Right lobe of liver (tissue), 6 donors: Measurements from ENCODE around the gene SIL1. TPM values are rescaled to one million over a fixed set of nuclear protein-coding genes. Genes with fewer than 3 reads are reported as not detected.
"Not testable (repeated sequence)": the region's sequence is repeated elsewhere in the genome, so short reads cannot be mapped to it uniquely, and the experiment has no call there.

Experiments
- ATAC-seq, 4 donors: fragments of 200-7000 bp; cut with Tn5 transposase; one replicate each; pipeline ENCODE4 v1.9.1; 2020; ENCODE audit warnings: mild to moderate bottlenecking in 4 of 4, moderate library complexity in 4 of 4
- DNase-seq, 3 donors: peaks; one replicate each; pipeline ENCODE4 v3.0.0-alpha.2; 2020
- H3K27ac ChIP-seq, 3 donors: fragments of 200-600 bp; one replicate each; pipeline ENCODE4 v1.8.0; 2022
- H3K27me3 ChIP-seq, 2 donors: fragments of 200-600 bp; one replicate each; pipeline ENCODE4 v1.8.0; 2022
- H3K36me3 ChIP-seq, 4 donors: fragments of 200-600 bp; sonication (generic) in 1 of 4; one replicate each; pipeline versions ENCODE4 v1.5.1 to v1.8.0; 2017 to 2022; ENCODE audit warnings: control low read depth in 1 of 4
- H3K4me1 ChIP-seq, 4 donors: fragments of 200-600 bp; sonication (generic) in 1 of 4; one replicate each; pipeline versions ENCODE4 v1.5.1 to v1.8.0; 2017 to 2022; ENCODE audit warnings: control low read depth in 1 of 4
- H3K4me3 ChIP-seq, 3 donors: fragments of 200-600 bp; one replicate each; pipeline ENCODE4 v1.8.0; 2022
- H3K9me3 ChIP-seq, 4 donors: fragments of 200-600 bp; sonication (generic) in 1 of 4; one replicate each; pipeline versions ENCODE4 v1.5.1 to v1.8.0; 2017 to 2022; ENCODE audit warnings: control low read depth in 1 of 4
- CTCF ChIP-seq, 4 donors: fragments of 200-600 bp in 3 of 4; fragments of 450-650 bp in 1 of 4; IDR thresholded peaks; one replicate each; pipeline versions ENCODE4 v1.5.1 to v1.8.0; 2016 to 2022; ENCODE audit warnings: antibody characterized with exemption in 4 of 4, mild to moderate bottlenecking in 2 of 4
- POLR2A ChIP-seq: fragments of 450-650 bp; IDR thresholded peaks from one replicate; pipeline ENCODE4 v1.6.1; 2017; ENCODE audit warnings: antibody characterized with exemption, mild to moderate bottlenecking
- WGBS: methylation state at CpG from one replicate; pipeline ENCODE4 v1.1.6; 2018; ENCODE audit warnings: low coverage, low lambda C conversion rate; ENCODE audit not compliant: insufficient coverage; ENCODE audit errors: missing lambda C conversion rate; 5-methylcytosine and 5-hydroxymethylcytosine counted together
- intact Hi-C, 2 donors: fragments of 100-400 bp; cut with DNase I; formaldehyde crosslinking; loops; one replicate each; pipeline versions ENCODE4 v1.11.2 to v1.14.1; 2022
- total RNA-seq, 6 experiments: library from RNA; depleted of rRNA in 2 of 6; stranded (reverse); fragments of >200 nt in 2 of 6; fragmentation: NEBNext Ultra II Directional in 3 of 6; extraction: Animal tissue kit (Norgen Biotek cat#: 25700) in 3 of 6; gene quantifications; one replicate each; pipeline versions ENCODE4 v1.1.0 to v1.2.4, GENCODE V29; 2016 to 2023
- donor health status: DM: no; HTN: yes; CAD: no.
- donor health status: DM: no; HTN: no; CAD: no.
- donor health status: DM: no; HTN: no; CAD: no.
- donor health status: DM: no; HTN: yes; CAD: no.
- donor health status: DM: no; HTN: yes; CAD: no.

The SIL1 gene
- total RNA-seq, 6 experiments from 2014 or later = 57.6 to 94.9 (median 67.0) TPM

DNA sequence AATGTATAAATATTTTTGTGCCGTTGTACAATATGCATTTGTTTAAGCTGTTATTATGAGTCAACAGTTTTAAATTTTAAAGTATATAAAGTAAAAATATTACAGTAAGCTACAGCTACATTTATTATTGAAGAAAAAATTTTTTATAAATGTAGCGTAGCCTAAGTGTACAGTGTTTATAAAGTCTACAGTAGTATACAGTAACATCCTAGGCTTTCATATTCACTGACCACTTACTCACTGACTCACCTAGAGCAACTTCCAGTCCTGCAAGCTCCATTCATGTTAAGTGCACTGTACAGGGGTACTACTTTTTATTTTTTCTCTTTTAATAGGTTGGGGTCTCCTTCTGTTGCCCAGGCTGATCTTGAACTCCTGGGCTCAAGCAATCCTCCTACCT lies 30.6 kb downstream of the SIL1 start:
- no peaks in the 10 kb centered on the region for H3K4me1 ChIP-seq
- TF ChIP-seq CTCF (IDR thresholded peaks at IDR 0.05) = no peak
- no peaks in the 10 kb centered on the region for H3K27me3 ChIP-seq
- no peaks in the 10 kb centered on the region for H3K9me3 ChIP-seq
- no peak overlapping the region for H3K27ac ChIP-seq
- WGBS = 82% methylated on average over 2 of the region's 2 CpGs
- DNase-seq (no peak), ATAC-seq (no peak)
- H3K4me3 ChIP-seq = no peak overlapping the region
- no peaks in the 10 kb centered on the region for H3K36me3 ChIP-seq
- intact Hi-C loops = no loop called here

DNA sequence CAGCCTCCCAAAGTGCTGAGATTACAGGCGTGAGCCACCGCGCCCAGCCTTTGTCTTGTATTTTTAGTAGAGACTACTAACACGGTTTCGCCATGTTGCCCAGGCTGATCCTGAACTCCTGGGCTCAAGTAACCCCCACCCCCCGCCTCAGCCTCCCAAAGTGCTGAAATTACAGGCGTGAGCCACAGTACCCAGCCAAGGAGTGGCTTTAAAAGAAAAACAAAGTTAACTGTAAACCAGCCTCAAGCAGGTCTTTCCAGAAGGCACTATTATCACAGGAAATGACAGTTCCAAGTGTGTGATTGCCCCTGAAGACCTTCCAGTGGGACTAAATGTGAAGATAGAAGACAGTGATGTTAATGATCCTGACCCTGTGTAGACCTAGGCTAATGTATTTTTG lies 31.1 kb downstream of the SIL1 start:
- WGBS = 74% methylated on average over 5 of the region's 7 CpGs
- Histone ChIP-seq H3K4me3 (no peak overlapping the region), H3K27ac (no peak overlapping the region), H3K9me3 (no peaks in the 10 kb centered on the region), H3K4me1 (no peaks in the 10 kb centered on the region), H3K27me3 (no peaks in the 10 kb centered on the region), H3K36me3 (no peaks in the 10 kb centered on the region)
- intact Hi-C loops = no loop called here
- ATAC-seq (no peak), DNase-seq (no peak)
- TF ChIP-seq CTCF (IDR thresholded peaks at IDR 0.05) (no peak), POLR2A (no peak)

DNA sequence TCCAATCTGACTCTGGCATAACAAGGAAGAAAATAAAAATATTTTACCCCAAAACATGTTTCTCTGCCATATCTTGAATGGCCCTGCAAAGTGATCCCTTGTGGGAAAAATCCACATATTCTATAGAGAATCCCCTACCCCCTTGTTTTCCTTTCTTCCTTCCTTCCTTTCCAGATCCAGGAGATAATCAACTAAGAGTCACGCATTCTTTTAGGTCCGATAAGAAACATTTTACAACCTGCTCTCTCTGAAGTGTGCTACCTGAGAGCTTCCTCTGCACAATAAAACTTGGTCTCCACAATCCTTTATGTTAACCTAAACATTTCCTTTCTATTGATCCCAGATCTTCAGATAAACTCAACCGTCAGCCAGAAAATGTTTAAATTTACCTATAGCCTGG lies 33.3 kb downstream of the SIL1 start:
- H3K27ac ChIP-seq, intact Hi-C loops: not testable (repeated sequence)

GRCh38 chr5:139164020-139164419 lies 34.1 kb downstream of the SIL1 start:
- H3K4me3 ChIP-seq = no peak overlapping the region
- intact Hi-C loops = no loop called here
- no peaks in the 10 kb centered on the region for H3K36me3 ChIP-seq
- no peak for ATAC-seq
- no peak for DNase-seq
- no peaks in the 10 kb centered on the region for H3K4me1 ChIP-seq
- 56% methylated on average over 2 of the region's 3 CpGs for WGBS
- H3K27ac ChIP-seq = no peak overlapping the region
- TF ChIP-seq CTCF (IDR thresholded peaks at IDR 0.05) = no peak
- no peak for TF ChIP-seq POLR2A
- H3K27me3 ChIP-seq = no peaks in the 10 kb centered on the region
- no peaks in the 10 kb centered on the region for H3K9me3 ChIP-seq

More for the DNA sequence above, 33.3 kb downstream of the SIL1 start:
- WGBS = 92% methylated on average over 3 of the region's 3 CpGs
- H3K36me3 ChIP-seq, H3K4me3 ChIP-seq, H3K4me1 ChIP-seq, DNase-seq, ATAC-seq, H3K27me3 ChIP-seq, H3K9me3 ChIP-seq: not testable (repeated sequence)

GRCh38 chr5:139162448-139162847 lies 35.7 kb downstream of the SIL1 start:
- no peak for ATAC-seq
- Histone ChIP-seq H3K4me3 (no peak overlapping the region), H3K9me3 (no peaks in the 10 kb centered on the region), H3K36me3 (no peaks in the 10 kb centered on the region), H3K27me3 (no peaks in the 10 kb centered on the region), H3K4me1 (no peaks in the 10 kb centered on the region), H3K27ac (no peak overlapping the region)
- intact Hi-C loops = no loop called here
- TF ChIP-seq POLR2A (no peak), CTCF (IDR thresholded peaks at IDR 0.05) (no peak)
- no peak for DNase-seq
- WGBS = 89% methylated on average over 4 of the region's 4 CpGs
